HG03064 (cell line): ENCODE results near the gene SERPINA12.

Source experiments
- ATAC-seq: cut with Tn5 transposase; IDR thresholded peaks from one replicate; pipeline ENCODE4 v1.9.1; 2021; ENCODE audit warnings: low read depth; ENCODE audit not compliant: unreplicated experiment

Gene SERPINA12

GRCh38 chr14:94467728-94468520, 41.3 kb downstream of the SERPINA12 start:
- no peak for ATAC-seq

- ATAC-seq = no peak
Measured at GRCh38 chr14:94466706-94467370, 42.4 kb downstream of the SERPINA12 start.

GRCh38 chr14:94465042-94465441, 44.2 kb downstream of the SERPINA12 start:
- ATAC-seq = no peak

DNA sequence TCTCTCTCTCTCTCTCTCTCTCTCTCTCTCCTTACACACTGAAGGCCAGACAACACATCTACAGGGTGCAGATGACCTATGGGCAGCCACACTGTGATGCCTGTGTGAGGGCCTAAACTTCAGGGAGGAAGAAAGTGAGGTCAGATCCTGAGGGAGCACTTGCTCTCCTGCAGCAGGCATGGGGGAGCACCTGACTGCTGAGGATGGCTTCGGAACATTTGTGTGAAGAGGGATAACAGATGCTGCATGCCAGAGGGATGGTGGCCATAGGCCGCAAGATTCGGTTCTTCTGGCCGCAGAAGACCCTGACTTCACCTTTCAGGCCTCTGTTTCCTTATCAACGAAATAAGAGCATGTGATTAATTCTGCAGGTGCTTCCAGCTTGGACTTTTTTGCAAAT, 45.0 kb downstream of the SERPINA12 start:
- no peak for ATAC-seq

DNA sequence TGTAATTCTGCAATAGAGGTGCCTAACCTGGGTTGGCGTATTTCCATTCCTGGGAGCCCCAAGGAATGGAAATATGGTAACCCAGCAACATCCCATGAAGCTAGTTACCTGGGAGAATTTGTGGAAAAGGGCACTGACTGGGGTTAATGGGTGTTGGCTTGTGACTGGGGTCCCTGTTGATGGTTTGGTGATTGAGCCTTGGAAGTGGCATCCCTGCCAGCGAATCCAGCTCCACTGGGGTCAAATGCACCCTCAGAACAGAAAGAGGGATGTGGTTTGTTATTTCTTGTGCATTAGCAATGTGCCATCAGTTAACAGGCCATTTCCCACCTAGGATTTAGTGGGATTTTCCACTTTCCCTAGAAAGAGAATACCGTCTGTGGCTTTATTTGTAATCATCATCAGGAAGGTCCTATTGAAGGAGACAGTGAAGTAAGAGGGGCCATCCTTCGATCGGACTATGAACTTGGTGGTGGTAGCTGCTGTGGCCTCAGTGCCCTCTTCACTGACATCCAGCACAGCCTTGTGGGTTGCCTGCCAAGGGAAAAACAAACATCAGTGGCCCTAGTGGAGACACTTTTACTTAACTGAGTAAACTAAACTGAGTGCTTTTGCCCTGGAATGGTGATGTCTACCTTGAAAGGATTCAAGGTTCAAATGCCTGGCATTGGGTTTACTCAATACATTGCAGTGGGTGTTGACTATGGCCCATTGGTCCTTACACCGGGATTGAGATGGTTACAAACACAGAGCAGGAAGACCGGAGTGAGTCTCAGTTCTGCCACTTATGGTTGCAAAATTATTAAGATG, 46.3 kb downstream of the SERPINA12 start:
- ATAC-seq = no peak

DNA sequence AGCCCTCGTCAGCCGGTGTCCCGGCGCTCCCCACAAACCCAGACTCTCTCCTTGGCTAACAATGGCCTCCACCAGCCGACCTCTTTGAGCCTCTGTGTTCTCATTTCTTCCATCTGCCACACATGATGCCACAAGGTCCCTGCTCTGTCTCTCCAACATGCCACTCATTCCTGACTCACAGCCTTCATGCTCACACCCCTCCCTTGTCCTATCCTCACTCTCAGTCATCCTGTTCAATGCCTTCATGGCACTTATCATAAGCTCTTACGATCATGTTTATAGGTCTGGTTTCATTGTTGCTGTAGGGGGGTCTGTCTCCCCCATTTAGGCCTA, 47.1 kb downstream of the SERPINA12 start:
- no peak for ATAC-seq

DNA sequence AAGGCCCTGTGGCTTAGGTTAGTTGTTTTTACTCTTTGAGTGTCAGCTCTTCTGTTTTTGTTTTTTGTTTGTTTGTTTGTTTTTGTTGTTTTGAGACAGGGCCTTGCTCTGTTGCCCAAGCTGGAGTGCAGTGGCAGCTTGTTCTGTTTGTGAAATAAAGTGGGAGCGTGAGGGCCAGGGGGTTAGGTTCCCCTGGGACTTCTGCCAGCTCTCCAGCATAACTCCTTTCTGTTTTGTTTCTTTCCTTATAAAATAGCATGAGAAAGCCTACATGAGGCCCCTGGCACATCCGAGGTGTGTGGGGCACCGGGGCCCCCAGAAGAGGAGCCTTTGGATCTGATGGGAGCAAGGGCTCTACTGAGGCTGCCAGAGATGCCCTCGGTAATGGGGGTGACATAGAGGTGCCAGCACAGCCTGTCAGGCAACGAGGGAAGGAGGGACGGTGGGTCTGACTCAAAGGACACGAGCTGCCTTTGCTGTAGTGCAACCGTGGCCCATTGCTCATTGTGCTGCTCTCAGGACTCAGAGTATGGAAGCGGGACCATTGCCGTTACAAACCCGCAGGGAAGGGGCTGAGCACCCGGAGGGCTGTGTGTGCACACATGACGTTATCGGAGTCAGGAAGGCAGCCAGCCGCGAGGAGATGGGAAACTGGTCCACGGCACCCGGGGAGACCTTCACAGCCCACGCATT, 47.6 kb downstream of the SERPINA12 start:
- ATAC-seq = no peak

DNA sequence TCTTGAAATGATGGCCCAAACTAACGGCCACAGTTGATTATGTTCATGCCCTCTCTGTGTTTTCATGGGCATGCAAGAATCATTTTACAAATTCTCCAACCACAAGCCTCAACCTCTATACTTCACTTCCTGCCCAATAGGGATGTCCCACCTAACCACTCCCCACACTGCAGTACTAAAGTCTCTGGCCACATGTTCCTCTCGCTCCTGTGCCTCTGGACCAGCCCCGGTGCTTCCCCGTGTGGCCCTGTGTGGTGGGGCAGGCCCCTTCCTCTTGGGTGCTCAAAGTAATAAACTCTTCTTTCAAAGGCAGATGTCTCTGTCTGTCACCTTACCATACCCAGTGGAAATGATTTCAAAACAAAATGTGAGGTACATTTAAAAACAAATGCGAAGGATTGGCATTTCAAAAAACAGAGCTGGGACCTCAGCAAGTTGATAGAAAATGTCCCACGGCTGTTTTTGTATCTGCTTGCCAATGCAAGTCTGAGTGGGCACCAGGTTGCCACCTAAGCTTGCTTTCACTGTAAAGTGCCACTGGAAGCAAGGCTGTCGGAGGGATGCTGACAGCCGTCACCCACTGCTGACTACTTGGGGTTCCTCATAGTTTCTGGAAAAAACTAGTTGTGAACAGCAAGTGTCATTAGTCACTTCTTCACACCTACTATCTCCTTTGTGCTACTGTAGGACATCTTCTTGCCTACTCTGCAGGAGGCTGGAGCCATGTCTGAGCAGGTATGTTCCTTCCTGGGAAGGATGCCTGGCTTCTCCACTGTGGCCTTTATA, 48.4 kb downstream of the SERPINA12 start:
- ATAC-seq = no peak

- no peak for ATAC-seq
Measured at GRCh38 chr14:94458558-94459205, 50.6 kb downstream of the SERPINA12 start.

- ATAC-seq = no peak
Measured at GRCh38 chr14:94458096-94458495, 51.2 kb downstream of the SERPINA12 start.

DNA sequence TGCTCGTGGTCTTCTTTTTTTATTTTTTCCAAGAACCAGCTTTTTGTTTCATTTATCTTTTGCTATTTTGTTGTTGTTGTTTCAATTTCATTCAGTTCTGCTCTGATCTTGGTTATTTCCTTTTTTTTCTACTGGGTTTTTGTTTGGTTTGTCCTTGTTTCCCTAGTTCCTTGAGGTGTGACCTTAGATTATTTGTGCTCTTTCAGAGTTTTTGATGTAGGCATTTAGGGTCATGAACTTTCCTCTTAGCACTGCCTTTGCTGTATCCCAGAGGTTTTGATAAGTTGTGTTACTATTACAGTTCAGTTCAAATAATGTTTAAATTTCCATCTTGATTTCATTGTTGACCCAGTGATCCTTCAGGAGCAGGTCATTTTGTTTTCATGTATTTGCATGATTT, 53.3 kb downstream of the SERPINA12 start:
- ATAC-seq = no peak

DNA sequence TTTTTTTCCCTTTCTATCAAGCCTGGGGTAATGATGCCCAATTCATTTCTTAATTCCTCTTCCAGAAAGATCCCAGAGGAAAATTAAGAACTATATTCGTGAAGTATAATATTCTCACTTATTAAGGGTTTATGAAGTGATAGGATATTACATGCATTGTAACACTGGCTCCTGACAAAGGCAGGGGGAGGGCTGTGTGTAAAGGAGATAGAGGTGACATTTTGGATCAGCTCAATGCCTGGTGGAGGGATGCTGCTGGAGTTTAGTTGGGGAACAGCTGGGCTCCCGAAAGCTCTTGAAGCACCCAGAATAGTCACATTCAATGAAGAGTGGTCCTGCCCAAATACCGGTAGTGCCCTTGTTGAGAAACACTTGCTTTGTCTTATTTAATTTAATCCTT, 57.4 kb downstream of the SERPINA12 start:
- ATAC-seq = no peak

- no peak for ATAC-seq
Measured at GRCh38 chr14:94451091-94451771, 58.0 kb downstream of the SERPINA12 start.

DNA sequence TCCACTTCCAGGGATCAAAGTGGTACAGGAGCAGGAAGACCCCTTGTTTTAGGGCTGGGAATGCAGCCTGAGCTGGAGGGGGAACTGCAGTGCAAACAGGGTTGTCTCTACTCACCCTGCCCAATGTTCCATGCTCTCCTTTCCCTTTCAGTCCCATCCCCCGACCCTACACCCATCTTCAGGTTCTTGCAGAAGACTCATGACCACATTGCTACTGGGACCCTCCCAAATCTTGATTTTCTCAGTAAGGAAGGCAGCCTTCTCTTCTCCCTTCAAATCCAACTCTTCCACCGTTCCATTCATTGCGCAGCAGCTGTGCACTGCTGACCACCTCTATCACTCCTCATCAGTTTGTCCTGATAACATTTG, 58.6 kb downstream of the SERPINA12 start:
- ATAC-seq = no peak

GRCh38 chr14:94449930-94450329, 59.3 kb downstream of the SERPINA12 start:
- no peak for ATAC-seq

DNA sequence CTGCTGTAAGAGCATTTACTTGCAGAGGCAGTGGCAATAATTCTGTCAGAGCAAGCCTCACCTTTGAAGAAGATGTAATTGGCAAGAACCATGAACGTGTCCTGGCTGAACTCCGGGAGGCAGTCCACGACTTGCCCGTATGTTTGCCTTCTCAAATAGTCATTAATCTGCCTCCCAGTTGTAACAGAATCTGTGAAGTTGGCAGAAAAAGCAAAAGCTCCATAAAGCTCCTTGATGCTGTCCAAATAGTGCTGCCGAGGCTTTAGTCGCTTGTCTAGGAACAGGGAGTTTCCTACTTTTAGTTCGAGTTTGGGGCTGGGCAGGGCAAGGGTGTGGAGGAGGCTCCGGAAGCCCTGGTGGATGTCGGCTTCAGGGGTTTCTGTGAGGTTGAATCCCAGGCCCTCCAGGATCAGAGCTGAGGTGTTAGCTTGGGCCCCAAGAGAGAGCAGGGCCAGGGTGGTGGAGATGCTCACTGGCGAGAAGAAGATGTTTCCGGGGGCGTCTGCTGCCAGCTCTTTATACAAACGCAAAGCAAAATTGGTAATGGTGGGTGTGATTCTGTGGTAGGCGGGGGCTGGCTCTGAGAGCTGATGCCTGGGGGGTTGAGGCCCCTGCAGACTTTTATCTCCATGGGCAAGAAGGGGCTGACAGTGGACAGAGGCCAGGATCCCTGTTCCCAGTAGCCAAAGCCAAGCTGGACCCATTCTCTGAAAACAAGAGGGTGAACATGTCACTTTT, 61.0 kb downstream of the SERPINA12 start:
- no peak for ATAC-seq

DNA sequence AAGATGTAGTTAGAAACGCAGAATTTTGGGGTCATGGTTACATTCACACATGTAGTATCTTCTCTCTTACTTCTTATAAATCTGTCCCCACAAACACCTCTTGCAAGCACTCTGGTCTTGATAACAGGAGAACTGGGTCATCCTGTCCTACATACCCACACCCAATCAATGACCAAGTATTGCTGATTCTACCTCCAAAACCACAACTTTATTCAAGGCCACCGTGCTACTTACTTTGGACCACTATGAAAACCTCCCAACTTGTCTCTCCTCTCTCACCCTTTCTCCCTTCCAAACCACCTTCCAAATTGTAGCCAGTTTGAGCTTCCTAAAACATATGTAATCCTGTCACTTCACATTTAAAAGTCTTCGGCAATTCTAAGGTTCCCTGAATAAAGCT, 62.1 kb downstream of the SERPINA12 start:
- ATAC-seq = no peak

GRCh38 chr14:94446126-94446525, 63.1 kb downstream of the SERPINA12 start:
- no peak for ATAC-seq
